Fibroblast of the aortic adventitia (primary cell): ENCODE data around the gene ZNF2. TPM values are rescaled to one million over a fixed set of nuclear protein-coding genes. Genes with fewer than 3 reads are reported as not detected.

Experiments used
- DNase-seq: peaks from one replicate; pipeline ENCODE4 v3.0.0-alpha.2; 2010; ENCODE audit warnings: low read depth
- H3K4me3 ChIP-seq: 2 replicates; pipeline ENCODE4 v1.5.1; 2011; ENCODE audit warnings: low read depth, mild to moderate bottlenecking, control low read depth, low read length, moderate library complexity
- CTCF ChIP-seq: IDR thresholded peaks from 2 replicates; pipeline ENCODE4 v1.5.1; 2011; ENCODE audit warnings: mild to moderate bottlenecking, low read length, control low read depth, inconsistent platforms; ENCODE audit not compliant: insufficient read depth
- total RNA-seq: library from RNA; depleted of rRNA; stranded (reverse); fragments of >200 nt; gene quantifications from 2 replicates; pipeline ENCODE4 v1.2.3, GENCODE V29; 2012; ENCODE audit warnings: low replicate concordance

ZNF2 gene
- total RNA-seq: 3.0 and 6.9 TPM in 2 replicates

- peak within 1 kb of the TSS; percentile 100 for H3K4me3 ChIP-seq
- peak; percentile 98 for DNase-seq
- no peak for TF ChIP-seq CTCF
Measured at GRCh38 chr2:95165371-95166064, at the start of gene ZNF2. Gene ZNF2, plus strand, starts transcription at chr2:95165809. Its CDS starts 10,418 bp downstream, at chr2:95176227.

- no peak for TF ChIP-seq CTCF
- no peak for DNase-seq
- peak overlapping the region; percentile 98 for H3K4me3 ChIP-seq
Measured at GRCh38 chr2:95121093-95121406, 44.6 kb upstream of the ZNF2 start.

GRCh38 chr2:95121407-95122196, 44.0 kb upstream of the ZNF2 start, which contains the start of gene MRPS5:
Gene MRPS5, minus strand, starts transcription at chr2:95121808. Its CDS starts 17 bp downstream, at chr2:95121791.
- peak; percentile 57 for DNase-seq
- TF ChIP-seq CTCF: peak; percentile 22
- H3K4me3 ChIP-seq: peak within 1 kb of the TSS; percentile 98

GRCh38 chr2:95122197-95122551, 43.4 kb upstream of the ZNF2 start:
- H3K4me3 ChIP-seq: peak overlapping the region; percentile 98
- DNase-seq: no peak
- no peak for TF ChIP-seq CTCF

GRCh38 chr2:95138702-95139101, 26.9 kb upstream of the ZNF2 start:
- no peak for DNase-seq
- no peak for TF ChIP-seq CTCF
- no peak overlapping the region for H3K4me3 ChIP-seq

GRCh38 chr2:95143838-95144237, 21.8 kb upstream of the ZNF2 start:
- TF ChIP-seq CTCF: no peak
- no peak overlapping the region for H3K4me3 ChIP-seq
- DNase-seq: no peak
